ENCODE data around the gene PTAFR. TPM values are rescaled to one million over a fixed set of nuclear protein-coding genes. Genes with fewer than 3 reads are reported as not detected.

Gene PTAFR
- total and polyA plus RNA-seq, 2 of the 8 experiments (the other 6 are each of a cell fraction or from before 2014, with no cell fraction given) = 1.2 to 4.9 TPM

GRCh38 chr1:28163496-28164161, 12.9 kb downstream of the PTAFR start (continued):
- no peak for TF ChIP-seq PHF8 (conservative IDR thresholded peaks at IDR 0.05; ENCODE audit: low read depth, low read length)
- no peak for TF ChIP-seq EP300 (IDR thresholded peaks at IDR 0.05; ENCODE audit: borderline replicate concordance in 1 of 2, low read depth in 2 of 2, low read length in 2 of 2)
- no peak for TF ChIP-seq E2F6 (IDR thresholded peaks at IDR 0.05)
- no peak for TF ChIP-seq POLR2A (IDR thresholded peaks at IDR 0.05; ENCODE audit: control extremely low read depth in 1 of 2, low read depth in 2 of 2, low read length in 2 of 2)
